Measurements from ENCODE around the gene UHRF1.

GRCh38 chr19:4933528-4933927 lies 24.2 kb downstream of the UHRF1 start:
- TF ChIP-seq YY1 (IDR thresholded peaks at IDR 0.05; ENCODE audit: insufficient read depth, insufficient read length) (no peak), ZNF274 (IDR thresholded peaks at IDR 0.05; ENCODE audit: low read depth, low read length) (no peak)
